HG02763 (cell line): ENCODE data around the gene TLCD1.

Experiments used
- ATAC-seq: cut with Tn5 transposase; IDR thresholded peaks from one replicate; pipeline ENCODE4 v1.9.1; 2021; ENCODE audit warnings: mild to moderate bottlenecking, moderate library complexity; ENCODE audit not compliant: unreplicated experiment

Gene TLCD1

DNA sequence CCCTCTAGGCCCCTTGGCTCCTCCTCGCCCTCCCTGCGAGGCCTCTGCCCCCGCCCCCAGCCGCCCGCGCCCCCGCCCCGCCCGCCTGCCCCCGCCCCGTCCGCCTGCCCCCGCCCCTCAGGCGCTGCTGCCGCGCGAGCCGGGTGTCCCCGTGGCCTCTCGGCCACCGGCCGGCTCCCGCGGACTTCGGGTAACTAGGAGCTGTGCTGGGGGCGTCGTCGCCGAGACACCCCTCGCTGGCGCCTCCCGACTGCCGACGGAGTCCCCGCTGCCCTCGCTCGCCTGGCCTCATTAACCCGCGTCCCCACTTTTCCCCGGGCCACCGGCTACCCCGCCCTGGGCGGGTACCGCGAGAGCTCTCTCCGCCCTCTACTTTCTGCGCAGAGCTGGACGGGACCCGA lies at the start of gene TLCD1:
TSS of gene TLCD1 (minus strand) at position 8 of the 401 bp plus-strand sequence. CDS start 136 bp downstream, outside the sequence.
- ATAC-seq = no peak

- no peak for ATAC-seq
Observed at GRCh38 chr17:28774206-28774605, 48.2 kb upstream of the TLCD1 start.

DNA sequence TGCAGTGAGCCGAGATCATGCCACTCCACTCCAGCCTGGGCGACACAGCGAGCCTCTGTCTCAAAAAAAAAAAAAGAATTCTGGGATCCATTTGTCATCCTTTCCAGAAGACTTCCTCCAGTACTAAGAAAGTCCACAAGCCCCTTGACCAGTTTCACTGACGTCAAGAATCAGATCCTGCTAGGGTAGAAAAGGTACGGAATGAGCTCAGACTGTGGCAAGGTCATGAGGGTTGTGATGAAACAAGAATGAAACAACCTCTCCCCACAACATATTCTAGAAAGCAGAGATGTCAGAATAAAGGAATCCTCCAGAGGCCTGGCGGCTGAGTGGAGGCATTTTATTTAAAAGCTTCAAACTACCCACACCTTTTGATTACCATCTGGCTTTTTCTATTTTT lies 47.7 kb upstream of the TLCD1 start:
- no peak for ATAC-seq

DNA sequence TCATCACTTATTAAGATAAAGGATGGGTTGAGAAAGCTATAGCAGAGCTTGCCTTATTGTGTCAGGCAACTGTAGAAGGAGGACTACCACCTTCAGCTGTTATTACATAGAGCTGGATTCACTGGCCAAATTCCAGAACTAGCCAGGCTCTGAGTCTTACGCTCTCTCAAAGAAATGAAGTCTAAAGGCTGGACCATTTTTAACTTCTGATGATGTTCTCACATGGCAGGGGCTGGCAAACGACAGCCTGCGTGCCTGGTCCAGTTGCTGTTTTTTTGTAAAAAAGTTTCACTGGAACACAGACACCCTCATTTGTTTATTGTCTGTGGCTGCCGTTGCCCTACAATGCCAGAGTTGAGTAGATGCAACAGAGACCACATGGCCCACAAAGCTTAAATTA lies 39.0 kb upstream of the TLCD1 start:
- ATAC-seq = no peak

DNA sequence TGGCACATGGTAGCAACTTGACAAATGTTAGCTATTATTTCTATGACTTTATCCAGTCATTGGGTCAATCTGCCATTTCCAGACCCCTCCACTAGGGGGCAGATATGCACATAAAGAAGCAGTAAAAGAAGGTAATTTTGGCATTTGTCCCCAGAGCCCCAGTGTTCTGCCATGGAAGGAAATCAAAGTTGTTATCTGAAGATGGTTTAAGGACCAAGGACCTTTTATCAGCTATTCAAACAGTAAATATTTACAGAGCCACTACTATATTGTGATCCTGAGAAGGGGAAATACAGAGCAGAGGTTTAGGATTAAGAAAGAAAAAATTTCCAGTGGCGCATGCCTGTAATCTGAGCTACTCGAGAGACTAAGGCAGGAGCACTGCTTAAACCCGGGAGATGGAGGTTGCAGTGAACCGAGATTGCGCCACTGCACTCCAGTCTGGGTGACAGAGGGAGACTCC lies 37.8 kb upstream of the TLCD1 start:
- no peak for ATAC-seq

DNA sequence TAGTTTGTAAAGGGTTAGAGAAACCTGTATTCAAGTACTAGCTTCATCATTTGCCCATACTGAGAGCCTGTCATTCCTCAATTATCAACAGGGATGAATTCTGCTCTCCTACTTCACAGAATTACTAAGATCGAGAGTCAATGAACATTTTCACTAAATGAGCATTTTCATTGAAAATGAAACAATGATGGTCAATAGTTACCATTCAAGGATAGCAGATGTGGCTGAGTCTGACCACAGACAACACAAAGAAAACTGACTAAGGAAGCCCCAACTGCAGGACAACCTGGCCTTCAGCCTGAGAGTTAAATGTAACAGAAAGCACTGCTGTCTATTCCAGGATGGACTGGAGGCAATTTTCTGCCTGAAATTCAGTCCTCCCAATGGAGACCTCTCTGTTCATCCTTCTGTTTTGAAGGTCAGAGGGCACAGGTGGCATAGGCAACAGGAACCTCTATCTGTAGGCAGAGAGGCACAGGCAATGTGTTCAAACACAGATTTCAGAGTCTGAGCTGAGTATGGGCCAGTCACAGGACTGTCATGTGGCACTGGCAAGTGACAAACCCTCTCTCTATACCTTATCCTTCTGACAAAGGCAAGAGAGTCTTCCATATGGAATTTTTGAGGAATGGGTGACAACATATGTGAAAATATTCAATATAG lies 37.2 kb upstream of the TLCD1 start:
- no peak for ATAC-seq

DNA sequence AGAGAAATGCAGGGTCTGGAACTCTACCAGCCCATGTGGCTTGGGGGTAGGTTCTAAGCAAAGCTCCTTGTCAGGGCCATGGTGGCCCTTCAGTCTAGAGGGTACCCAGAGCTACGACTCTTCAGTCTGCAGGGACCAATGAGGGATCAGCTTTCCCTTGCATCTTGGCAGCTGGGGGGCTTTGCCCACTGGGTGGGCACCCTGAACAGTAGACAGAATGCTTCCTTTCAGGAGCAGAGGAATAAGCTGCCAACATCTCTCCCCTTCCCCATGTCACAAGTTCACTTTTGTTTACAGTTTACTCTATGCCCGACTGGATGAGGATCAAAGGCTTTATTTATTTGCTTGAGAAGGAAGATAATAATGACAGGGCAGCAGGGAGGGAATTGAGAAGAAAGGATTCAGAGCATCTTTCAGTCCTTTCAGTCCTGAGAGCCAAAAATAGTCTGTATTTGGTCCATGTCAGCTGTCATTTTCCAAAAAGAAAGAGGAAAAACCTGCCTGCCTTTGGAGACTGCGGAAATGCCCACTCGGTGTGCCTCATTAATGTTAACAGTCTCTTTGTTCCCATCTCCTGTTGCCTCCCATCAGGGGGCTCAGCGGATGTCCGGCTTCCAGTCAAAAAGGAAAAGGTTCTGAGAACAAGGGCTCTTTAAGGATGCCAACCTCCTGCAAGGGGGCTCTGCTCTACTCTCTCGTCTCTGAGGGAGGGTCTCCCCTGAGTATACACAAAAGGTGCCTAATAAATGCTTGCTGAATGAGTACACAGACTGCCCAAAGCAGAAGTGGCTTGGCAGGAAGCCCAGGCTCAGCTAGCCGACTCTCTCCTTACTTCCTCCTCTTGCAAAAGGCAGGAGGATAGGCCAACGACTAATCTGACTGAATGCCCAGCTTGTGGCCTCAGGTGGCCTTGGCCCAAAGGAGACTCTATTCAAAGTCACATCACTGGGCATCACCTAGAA lies 34.8 kb upstream of the TLCD1 start:
- no peak for ATAC-seq

- ATAC-seq = no peak
Observed at GRCh38 chr17:28759256-28759865, 33.3 kb upstream of the TLCD1 start.

- no peak for ATAC-seq
Observed at GRCh38 chr17:28758411-28759121, 32.5 kb upstream of the TLCD1 start.

DNA sequence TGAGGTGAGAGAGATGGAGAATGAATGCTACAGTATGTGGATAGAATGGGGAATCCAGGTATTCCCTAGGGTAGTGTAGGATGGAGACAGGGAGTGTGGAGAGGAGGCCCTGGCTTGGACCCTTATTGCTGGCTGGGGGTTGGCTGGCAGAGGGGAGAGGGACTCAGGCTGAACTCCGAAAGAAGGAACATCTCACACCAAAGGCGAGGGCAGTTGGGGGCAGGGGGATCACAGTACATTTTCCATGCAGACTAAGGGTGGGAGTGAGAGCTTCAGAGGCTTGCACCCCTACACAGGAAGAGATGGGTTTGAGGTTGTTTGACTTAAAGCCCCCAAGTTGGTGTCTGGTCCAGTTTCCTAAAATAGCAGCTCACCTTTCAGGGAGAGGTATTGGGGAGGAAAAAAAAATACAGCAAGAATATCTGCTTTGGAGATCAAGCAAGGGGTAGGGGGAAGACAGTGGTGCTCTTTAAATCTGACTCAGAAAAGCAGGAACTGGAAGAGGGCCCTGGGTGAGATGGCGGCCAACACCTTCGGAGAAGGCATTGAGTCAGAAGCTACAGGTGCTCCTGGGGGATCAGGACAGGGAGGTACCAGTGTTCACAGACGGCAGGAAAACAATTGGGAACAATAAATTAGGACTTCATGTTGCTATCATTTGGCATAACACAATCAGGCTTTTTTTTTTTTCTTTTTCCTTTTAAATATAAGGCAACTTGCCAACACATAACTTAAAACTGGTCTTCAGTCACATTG lies 30.2 kb upstream of the TLCD1 start:
- ATAC-seq = no peak

DNA sequence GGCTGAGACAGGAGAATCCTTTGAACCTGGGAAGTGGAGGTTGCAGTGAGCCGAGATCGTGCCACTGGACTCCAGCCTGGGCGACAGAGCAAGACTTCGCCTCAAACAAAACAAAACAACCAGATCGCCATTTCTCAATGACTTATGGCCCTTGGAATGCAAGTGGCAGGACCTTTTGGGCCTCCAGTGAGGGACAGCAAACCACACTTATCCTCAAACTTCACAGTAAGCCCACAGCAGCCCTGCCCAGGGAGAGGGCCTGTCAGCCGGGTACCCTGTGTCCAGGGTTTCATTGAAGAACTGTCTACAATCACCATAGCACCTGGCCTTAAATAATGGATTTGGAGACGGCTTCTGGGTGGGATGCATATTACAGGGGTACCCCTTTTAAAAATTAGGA lies 29.5 kb upstream of the TLCD1 start:
- no peak for ATAC-seq

DNA sequence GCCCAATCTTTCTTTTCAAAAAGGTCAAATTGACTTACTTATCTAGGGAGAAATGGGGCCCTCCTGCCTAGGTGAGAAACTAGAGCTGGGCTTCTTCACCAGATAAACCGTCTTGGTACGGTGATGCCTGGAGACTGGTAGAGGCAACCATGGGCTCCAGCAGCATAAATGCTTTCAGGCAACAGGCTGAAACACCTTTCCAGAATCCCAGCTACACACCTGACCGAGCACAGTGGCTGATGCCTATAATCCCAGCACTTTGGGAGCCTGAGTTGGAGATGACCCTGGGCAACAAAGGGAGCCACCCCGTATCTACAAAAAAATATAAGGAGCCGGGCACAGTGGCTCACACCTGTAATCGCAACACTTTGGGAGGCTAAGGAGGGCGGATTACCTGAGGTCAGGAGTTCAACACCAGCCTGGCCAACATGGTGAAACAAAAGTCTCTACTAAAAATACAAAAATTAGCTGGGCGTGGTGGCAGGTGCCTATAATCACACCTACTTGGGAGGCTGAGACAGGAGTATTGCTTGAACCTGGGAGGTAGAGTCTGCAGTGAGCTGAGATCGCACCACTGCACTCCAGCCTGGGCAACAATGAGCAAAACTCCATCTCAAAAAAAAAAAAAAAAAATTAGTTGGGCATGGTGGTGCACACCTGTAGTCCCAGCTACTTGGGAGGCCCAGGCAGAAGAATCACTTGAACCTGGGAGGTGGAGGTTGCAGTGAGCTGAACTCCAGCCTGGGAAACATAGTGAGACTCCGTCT lies 25.8 kb upstream of the TLCD1 start:
- ATAC-seq = no peak

GRCh38 chr17:28750178-28751047 lies 24.4 kb upstream of the TLCD1 start:
- peak; percentile 65 for ATAC-seq

- ATAC-seq = no peak
Observed at GRCh38 chr17:28749516-28750177, 23.6 kb upstream of the TLCD1 start.

- ATAC-seq = no peak
Observed at GRCh38 chr17:28748852-28749515, 23.0 kb upstream of the TLCD1 start.

DNA sequence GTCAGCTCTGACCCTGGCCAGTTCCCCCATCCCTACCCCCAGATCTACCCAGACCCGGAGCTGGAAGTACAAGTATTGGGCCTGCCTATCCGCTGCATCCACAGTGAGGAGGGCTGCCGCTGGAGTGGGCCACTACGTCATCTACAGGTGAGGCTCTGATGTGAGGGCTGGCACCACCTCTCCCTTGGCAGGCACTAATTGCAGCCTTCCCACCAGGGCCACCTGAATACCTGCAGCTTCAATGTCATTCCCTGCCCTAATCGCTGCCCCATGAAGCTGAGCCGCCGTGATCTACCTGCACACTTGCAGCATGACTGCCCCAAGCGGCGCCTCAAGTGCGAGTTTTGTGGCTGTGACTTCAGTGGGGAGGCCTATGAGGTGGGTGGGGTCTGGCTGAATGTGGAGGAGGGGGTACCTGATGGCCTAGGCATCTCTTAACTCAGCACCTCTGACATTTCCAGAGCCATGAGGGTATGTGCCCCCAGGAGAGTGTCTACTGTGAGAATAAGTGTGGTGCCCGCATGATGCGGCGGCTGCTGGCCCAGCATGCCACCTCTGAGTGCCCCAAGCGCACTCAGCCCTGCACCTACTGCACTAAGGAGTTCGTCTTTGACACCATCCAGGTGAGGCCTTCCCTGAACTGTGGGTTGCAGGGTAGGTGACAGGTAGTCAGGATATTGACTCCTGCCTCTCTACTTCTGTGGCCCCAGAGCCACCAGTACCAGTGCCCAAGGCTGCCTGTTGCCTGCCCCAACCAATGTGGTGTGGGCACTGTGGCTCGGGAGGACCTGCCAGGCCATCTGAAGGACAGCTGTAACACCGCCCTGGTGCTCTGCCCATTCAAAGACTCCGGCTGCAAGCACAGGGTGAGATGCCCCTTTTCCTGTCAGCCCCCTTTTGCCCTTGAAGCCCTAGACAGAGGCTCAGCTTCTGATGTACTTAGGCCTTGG lies 22.0 kb upstream of the TLCD1 start:
- no peak for ATAC-seq
